GM18505 (cell line): ENCODE data around the gene PSMA1.
"Not testable (repeated sequence)": the region's sequence is repeated elsewhere in the genome, so short reads cannot be mapped to it uniquely, and the experiment has no call there.

Source experiments
- ATAC-seq: cut with Tn5 transposase; IDR thresholded peaks from one replicate; pipeline ENCODE4 v1.9.1; 2021; ENCODE audit not compliant: unreplicated experiment
- POLR2A ChIP-seq: IDR thresholded peaks from 4 replicates; pipeline ENCODE4 v1.6.1; 2011; ENCODE audit warnings: borderline replicate concordance; ENCODE audit not compliant: insufficient read depth, insufficient read length; ENCODE audit errors: extremely low read depth

PSMA1 gene

DNA sequence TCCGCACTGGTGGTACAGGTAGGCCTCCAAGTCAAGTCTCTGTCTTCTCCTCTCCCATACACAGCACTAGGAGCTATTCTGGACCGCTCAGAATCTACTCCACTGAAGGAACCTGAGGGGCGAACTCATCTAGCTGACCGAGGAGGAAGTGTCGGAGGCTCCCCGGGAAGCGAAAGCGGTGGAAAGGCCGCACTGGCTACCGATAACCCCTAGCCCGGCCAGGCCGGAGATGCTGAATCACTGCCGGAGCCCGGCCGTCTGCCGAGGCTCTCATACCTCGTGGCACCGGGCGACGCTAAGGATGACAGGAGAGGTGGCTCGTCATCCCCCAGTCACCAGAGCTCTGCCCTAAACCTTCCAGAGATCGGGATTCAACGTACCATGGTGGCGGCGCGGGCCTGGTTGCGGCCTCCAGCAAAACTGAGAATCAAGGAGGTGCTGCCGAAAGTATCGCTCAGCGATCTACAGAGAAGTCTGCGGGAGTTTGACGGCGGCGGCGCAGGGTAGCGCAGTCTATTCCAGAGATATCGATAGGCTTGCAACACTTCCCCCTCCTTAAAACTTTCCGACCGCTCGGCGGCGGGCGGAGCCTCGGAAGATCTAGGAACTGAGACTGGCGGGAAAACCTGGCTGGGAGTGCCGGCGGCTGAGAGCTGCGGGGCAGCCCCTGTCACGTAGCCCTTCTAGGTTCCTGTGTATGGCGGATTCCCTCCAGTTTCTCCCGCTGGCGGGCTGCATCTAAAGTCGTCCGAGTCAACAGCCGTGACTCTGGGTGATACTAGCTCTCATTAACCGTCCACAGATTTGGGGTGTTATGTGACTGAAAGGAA, at the start of gene PSMA1:
TSS of gene PSMA1 (minus strand) at position 470 of the 830 bp plus-strand sequence. CDS start at position 383, 87 bp downstream.
- peak; percentile 77 for TF ChIP-seq POLR2A

DNA sequence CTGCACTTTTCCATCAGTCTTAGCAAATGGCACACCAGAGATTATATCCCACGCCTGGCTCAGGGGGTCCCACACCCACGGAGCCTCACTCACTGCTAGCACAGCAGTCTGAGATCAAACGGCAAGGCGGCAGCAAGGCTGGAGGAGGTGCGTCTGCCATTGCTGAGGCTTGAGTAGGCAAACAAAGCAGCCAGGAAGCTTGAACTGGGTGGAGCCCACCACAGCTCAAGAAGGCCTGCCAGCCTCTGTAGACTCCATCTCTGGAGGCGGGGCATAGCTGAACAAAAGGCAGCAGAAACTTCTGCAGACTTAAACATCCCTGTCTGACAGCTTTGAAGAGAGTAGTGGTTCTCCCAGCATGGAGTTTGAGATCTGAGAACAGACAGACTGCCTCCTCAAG, 49.3 kb upstream of the PSMA1 start:
- ATAC-seq: not testable (repeated sequence)

More for the DNA sequence above, at the start of gene PSMA1:
- peak; percentile 92 for ATAC-seq

- TF ChIP-seq POLR2A: no peak
- no peak for ATAC-seq
Observed at GRCh38 chr11:14567064-14567651, 47.0 kb upstream of the PSMA1 start.

DNA sequence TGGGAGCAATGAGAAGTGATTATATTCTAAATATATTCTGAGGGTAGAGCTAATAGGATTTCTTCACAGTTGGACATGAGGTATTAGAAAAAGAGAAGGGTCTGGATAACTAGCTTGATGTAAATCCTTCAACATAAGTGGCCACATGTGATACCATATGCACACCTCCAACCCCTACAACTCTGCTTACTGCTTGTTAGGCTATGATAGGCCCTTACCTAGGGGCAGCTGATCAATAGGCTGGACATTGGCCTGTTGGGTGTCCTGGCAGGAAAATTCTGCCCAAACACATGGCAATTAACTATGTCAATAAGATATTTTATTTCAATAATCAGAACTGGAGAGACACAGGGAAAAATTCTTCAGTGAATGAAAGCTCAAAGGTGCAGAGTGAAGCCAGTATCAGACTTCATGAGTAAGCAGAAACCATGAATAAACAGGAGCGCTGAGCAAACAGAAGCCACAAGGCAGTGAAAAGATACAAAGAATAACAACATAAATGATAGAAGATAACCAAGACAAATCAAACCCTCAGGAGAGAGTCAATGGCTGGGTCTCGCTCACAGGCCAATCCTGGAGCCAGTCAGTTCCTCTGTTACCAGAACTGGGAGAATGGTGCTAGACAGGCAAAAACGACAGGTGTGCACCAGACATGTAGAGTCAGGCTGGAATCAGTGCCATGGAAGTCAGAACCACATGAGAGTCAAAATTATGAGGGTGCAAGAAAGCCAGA, 46.3 kb upstream of the PSMA1 start:
- TF ChIP-seq POLR2A: no peak
- no peak for ATAC-seq

DNA sequence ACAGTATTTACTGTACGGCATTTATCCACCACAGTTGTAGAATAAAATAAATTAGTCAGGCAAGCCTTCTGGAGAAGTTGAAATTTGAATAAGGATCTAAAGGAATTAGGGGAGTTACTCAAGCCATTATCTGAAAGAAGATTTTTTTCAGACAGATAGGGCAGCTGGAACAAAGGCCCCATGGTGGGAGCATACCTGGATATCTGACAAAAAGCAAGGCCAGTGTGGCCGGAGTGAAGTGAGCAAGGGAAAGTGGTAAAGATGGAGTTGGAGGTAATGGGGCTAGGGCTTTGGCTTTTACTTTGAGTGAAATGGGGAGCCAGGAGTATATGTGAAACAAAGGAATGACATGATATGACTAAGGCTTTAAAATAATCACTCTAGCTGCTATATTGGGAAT, 45.7 kb upstream of the PSMA1 start:
- TF ChIP-seq POLR2A: no peak
- no peak for ATAC-seq

GRCh38 chr11:14555818-14556217, 35.6 kb upstream of the PSMA1 start:
- TF ChIP-seq POLR2A: no peak
- no peak for ATAC-seq

DNA sequence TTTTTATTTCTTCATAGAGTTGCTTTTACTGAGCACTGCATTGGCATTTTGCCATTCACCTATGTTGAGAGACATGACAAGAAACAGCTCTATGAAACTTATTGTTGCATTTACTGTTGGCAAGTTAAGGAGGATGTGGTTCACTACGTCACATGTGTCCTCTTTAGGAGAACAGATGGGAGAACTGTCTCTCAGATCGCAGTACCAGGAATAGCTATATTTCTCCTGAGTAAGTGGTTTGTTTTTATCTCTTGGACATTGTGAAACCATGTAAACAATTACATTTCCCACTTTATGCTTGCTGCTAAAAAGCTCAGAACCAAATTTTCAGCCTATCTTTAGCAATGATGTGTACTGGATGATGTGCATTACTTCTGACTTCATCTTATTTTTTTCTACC, 34.8 kb upstream of the PSMA1 start:
- ATAC-seq: no peak

GRCh38 chr11:14552089-14552488, 31.9 kb upstream of the PSMA1 start:
- no peak for TF ChIP-seq POLR2A
- no peak for ATAC-seq

More for the DNA sequence above, 34.8 kb upstream of the PSMA1 start:
- no peak for TF ChIP-seq POLR2A

GRCh38 chr11:14551380-14551779, 31.2 kb upstream of the PSMA1 start:
- no peak for TF ChIP-seq POLR2A
- no peak for ATAC-seq

- TF ChIP-seq POLR2A: no peak
Observed at GRCh38 chr11:14549891-14550290, 29.7 kb upstream of the PSMA1 start.

GRCh38 chr11:14547440-14547839, 27.3 kb upstream of the PSMA1 start:
- ATAC-seq: no peak
- TF ChIP-seq POLR2A: no peak

More at GRCh38 chr11:14549891-14550290, 29.7 kb upstream of the PSMA1 start:
- no peak for ATAC-seq

GRCh38 chr11:14546672-14547071, 26.5 kb upstream of the PSMA1 start:
- no peak for TF ChIP-seq POLR2A
- no peak for ATAC-seq

GRCh38 chr11:14544611-14545010, 24.4 kb upstream of the PSMA1 start:
- ATAC-seq: peak; percentile 90
- TF ChIP-seq POLR2A: no peak

- TF ChIP-seq POLR2A: no peak
- ATAC-seq: no peak
Observed at GRCh38 chr11:14543260-14543659, 23.1 kb upstream of the PSMA1 start.

DNA sequence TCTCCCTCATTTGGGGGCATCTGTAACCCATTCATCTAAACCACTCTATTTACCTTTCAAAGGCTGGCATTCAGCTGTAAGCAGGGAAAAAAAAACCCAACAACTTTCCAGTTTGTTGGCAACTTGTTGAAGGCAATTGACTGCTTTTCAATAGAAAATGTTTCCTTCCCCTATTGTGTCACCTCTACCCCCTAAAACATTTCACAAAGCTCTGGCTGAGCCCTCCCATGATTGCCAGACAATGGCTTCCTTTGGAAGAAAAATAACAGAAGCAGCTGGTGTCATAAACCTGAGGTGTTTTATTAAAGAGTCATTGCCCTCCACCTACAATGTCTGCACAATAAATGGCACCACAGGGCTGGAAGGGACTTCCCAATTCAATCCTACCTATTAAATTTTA, 22.1 kb upstream of the PSMA1 start:
- ATAC-seq: no peak
- no peak for TF ChIP-seq POLR2A
